Stimulated activated CD4-positive, alpha-beta T cell treated with anti-CD3 and anti-CD28 coated beads, Interleukin-2, amount 100 ng/mL, for 24 hours (primary cell): ENCODE results near the gene ZNF850.
"Not testable (repeated sequence)": the region's sequence is repeated elsewhere in the genome, so short reads cannot be mapped to it uniquely, and the experiment has no call there.

Source experiments
- DNase-seq, 2 donors: peaks; one replicate each; pipeline ENCODE4 v3.0.0-alpha.2; 2020

The ZNF850 gene

GRCh38 chr19:36772311-36773222 lies at the start of gene ZNF850:
TSS of gene ZNF850 (minus strand) at chr19:36772807. CDS start at chr19:36762606, 10,201 bp downstream.
- peak; percentile 93 to 94 for DNase-seq

- no peak for DNase-seq
Observed at GRCh38 chr19:36821758-36822157, 49.2 kb upstream of the ZNF850 start.

- DNase-seq = no peak
Observed at GRCh38 chr19:36819130-36819630, 46.6 kb upstream of the ZNF850 start.

GRCh38 chr19:36807029-36807428 lies 34.4 kb upstream of the ZNF850 start:
- no peak for DNase-seq

- no peak for DNase-seq
Observed at GRCh38 chr19:36805364-36805763, 32.8 kb upstream of the ZNF850 start.

GRCh38 chr19:36797786-36798108 lies 25.1 kb upstream of the ZNF850 start:
- DNase-seq = no peak

GRCh38 chr19:36796714-36796992 lies 24.0 kb upstream of the ZNF850 start:
- DNase-seq = no peak

GRCh38 chr19:36791420-36792141 lies 19.0 kb upstream of the ZNF850 start:
- not testable (repeated sequence) for DNase-seq

GRCh38 chr19:36775768-36776167 lies 3.2 kb upstream of the ZNF850 start:
- DNase-seq = no peak

GRCh38 chr19:36773223-36773579 lies 594 bp upstream of the ZNF850 start:
- no peak for DNase-seq

GRCh38 chr19:36771261-36772231 lies 1.1 kb downstream of the ZNF850 start:
- DNase-seq = peak; percentile 21 to 25

- DNase-seq = no peak
Observed at GRCh38 chr19:36750066-36750691, 22.4 kb downstream of the ZNF850 start.

GRCh38 chr19:36749613-36750012 lies 23.0 kb downstream of the ZNF850 start:
- not testable (repeated sequence) for DNase-seq

GRCh38 chr19:36748431-36749275 lies 24.0 kb downstream of the ZNF850 start:
- DNase-seq = no peak

- no peak for DNase-seq
Observed at GRCh38 chr19:36747750-36748149, 24.9 kb downstream of the ZNF850 start.

- no peak for DNase-seq
Observed at GRCh38 chr19:36745870-36746269, 26.7 kb downstream of the ZNF850 start.

GRCh38 chr19:36736166-36736565 lies 36.4 kb downstream of the ZNF850 start:
- DNase-seq = not testable (repeated sequence)

GRCh38 chr19:36719687-36720556 lies 52.7 kb downstream of the ZNF850 start:
- no peak for DNase-seq

GRCh38 chr19:36709423-36709822 lies 63.2 kb downstream of the ZNF850 start:
- DNase-seq = no peak

GRCh38 chr19:36707134-36707533 lies 65.5 kb downstream of the ZNF850 start:
- no peak for DNase-seq
